Transverse colon (tissue), 4 donors: Measurements from ENCODE around the gene CDHR2.
A peak's percentile ranks its signal among the peaks of the same experiment; 100 is the strongest.

Experiments
- POLR2A ChIP-seq: fragments of 450-650 bp; IDR thresholded peaks from one replicate; pipeline ENCODE4 v1.6.1; 2016; ENCODE audit warnings: antibody characterized with exemption, mild to moderate bottlenecking, moderate library complexity
- POLR2AphosphoS5 ChIP-seq, 3 donors: sonication (generic); formaldehyde crosslinking; IDR thresholded peaks; one replicate each; pipeline ENCODE4 v1.6.1; 2016; ENCODE audit warnings: antibody characterized with exemption in 3 of 3
- TF ChIP-seq, protein P1 (sequence below), 5 experiments: fragments of 200-600 bp in 3 of 5; fragments of 450-650 bp in 2 of 5; sonication (generic) in 3 of 5; IDR thresholded peaks; 1 replicate in 2 of 5; 2 replicates in 3 of 5; pipeline ENCODE4 v1.5.1; 2016 to 2017; ENCODE audit warnings: antibody characterized with exemption in 5 of 5, inconsistent platforms in 3 of 5, mild to moderate bottlenecking in 2 of 5, moderate library complexity in 1 of 5

DNA sequence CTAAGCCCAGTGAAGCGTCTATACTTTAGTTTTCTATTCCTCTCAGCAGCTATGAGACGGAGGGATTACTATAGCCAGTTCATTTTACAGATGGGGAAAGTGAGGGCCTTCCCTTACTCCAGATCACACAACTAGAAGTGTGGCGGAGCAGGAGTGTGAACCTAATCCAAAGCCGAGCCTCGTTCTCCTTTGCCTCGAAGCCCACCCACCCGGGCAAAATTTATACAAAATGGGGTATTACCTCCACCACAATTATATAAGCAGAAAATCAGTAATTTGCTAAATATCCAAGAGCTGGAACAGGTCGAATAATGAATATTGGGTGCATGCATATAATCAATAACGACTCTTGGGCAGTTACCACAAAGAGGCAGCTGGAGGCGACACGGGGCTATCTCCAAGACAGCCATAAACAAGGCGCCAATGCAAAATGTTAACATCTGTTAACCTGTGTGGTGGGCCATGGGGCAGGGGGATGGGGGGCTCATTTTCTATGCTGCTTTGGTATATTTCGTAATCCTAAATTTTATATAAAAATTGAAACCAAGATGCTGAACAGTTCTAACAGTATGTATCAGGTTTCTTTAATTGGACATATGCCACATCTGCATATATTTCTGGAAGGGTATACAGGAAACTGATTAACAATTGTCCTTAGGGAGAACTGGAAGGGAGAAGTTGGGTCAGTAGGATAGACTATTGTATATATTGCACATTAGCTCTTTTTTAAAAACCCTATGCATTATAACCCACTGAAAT lies 10.7 kb upstream of the CDHR2 start:
- TF ChIP-seq POLR2AphosphoS5 (IDR thresholded peaks at IDR 0.05) (no peak), POLR2A (no peak)
- TF ChIP-seq, protein P1, sequence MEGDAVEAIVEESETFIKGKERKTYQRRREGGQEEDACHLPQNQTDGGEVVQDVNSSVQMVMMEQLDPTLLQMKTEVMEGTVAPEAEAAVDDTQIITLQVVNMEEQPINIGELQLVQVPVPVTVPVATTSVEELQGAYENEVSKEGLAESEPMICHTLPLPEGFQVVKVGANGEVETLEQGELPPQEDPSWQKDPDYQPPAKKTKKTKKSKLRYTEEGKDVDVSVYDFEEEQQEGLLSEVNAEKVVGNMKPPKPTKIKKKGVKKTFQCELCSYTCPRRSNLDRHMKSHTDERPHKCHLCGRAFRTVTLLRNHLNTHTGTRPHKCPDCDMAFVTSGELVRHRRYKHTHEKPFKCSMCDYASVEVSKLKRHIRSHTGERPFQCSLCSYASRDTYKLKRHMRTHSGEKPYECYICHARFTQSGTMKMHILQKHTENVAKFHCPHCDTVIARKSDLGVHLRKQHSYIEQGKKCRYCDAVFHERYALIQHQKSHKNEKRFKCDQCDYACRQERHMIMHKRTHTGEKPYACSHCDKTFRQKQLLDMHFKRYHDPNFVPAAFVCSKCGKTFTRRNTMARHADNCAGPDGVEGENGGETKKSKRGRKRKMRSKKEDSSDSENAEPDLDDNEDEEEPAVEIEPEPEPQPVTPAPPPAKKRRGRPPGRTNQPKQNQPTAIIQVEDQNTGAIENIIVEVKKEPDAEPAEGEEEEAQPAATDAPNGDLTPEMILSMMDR (IDR thresholded peaks at IDR 0.05), result peak in 1 of 5 experiments; percentile 14
